Measurements from ENCODE around the gene NES.

DNA sequence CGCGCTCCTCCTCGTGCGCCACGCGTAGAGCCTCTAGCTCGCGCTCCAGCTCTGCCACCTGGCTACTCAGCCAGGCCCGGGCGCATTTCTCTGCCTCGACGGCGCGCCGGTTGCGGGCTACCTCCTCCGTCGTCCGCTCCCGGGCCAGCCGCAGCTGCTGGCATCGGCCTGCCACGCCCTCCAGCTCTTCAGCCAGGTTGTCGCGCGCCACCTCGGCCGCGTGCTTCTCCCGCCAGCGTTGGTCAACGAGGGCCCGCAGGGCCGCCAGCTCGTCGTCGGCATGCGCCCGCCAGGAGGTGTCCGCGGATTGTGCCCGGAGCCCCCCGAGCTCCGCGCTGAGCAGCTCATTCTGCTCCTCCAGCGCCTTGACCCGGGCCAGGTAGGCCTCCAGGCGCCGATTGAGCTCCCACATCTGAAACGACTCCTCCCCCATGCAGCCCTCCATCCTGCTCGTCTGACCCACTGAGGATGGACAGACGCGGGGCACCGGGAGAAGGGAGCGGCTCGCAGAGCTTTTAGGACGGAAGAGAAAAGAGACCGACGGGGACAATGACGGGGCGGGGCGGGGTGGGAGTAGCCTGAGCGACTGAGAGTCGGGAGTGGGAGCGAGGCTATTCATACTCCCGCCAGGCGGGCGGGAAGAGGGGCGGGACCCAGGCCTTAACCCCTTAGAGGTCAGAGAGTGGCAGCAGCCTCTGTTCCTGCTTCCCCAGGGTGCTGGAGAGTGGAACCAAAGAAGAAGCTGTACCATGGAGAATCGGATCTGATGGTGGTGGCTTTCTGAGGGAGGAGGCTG is at the start of gene NES:
- TF ChIP-seq, protein P1, sequence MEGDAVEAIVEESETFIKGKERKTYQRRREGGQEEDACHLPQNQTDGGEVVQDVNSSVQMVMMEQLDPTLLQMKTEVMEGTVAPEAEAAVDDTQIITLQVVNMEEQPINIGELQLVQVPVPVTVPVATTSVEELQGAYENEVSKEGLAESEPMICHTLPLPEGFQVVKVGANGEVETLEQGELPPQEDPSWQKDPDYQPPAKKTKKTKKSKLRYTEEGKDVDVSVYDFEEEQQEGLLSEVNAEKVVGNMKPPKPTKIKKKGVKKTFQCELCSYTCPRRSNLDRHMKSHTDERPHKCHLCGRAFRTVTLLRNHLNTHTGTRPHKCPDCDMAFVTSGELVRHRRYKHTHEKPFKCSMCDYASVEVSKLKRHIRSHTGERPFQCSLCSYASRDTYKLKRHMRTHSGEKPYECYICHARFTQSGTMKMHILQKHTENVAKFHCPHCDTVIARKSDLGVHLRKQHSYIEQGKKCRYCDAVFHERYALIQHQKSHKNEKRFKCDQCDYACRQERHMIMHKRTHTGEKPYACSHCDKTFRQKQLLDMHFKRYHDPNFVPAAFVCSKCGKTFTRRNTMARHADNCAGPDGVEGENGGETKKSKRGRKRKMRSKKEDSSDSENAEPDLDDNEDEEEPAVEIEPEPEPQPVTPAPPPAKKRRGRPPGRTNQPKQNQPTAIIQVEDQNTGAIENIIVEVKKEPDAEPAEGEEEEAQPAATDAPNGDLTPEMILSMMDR (IDR thresholded peaks at IDR 0.05), result no peak
- TF ChIP-seq POLR2A (IDR thresholded peaks at IDR 0.05), result no peak
